Kidney (tissue), 14 donors: ENCODE results near the gene COQ7. TPM values are rescaled to one million over a fixed set of nuclear protein-coding genes. Genes with fewer than 3 reads are reported as not detected.

ENCODE experiments used
- DNase-seq, 5 donors: peaks; one replicate each; pipeline ENCODE4 v3.0.0-alpha.2; 2013 to 2020
- FAIRE-seq: peaks from 2 replicates; lab custom pipeline; 2012; peaks lifted over from hg19 to GRCh38; lab: Jason Lieb, UNC
- H3K27ac ChIP-seq, 2 donors: one replicate each; pipeline ENCODE4 v1.7.0; 2013; ENCODE audit warnings: low read depth in 2 of 2, low read length in 2 of 2, inconsistent platforms in 1 of 2
- H3K27me3 ChIP-seq: one replicate; pipeline ENCODE4 v1.7.1; 2013; ENCODE audit warnings: low read length, inconsistent platforms; ENCODE audit not compliant: control insufficient read depth, insufficient read depth
- H3K36me3 ChIP-seq, 3 donors: one replicate each; pipeline versions ENCODE4 v1.7.0 to v1.7.1; 2013; ENCODE audit warnings: low read length in 3 of 3, control low read depth in 1 of 3, inconsistent platforms in 1 of 3; ENCODE audit not compliant: insufficient read depth in 3 of 3, control insufficient read depth in 2 of 3
- H3K4me1 ChIP-seq, 3 donors: one replicate each; pipeline versions ENCODE4 v1.7.0 to v1.7.1; 2013; ENCODE audit warnings: low read length in 3 of 3, inconsistent platforms in 1 of 3, low read depth in 1 of 3; ENCODE audit not compliant: control insufficient read depth in 2 of 3, insufficient read depth in 2 of 3
- H3K4me3 ChIP-seq, 3 donors: one replicate each; pipeline versions ENCODE4 v1.7.0 to v1.8.1; 2013; ENCODE audit warnings: low read length in 3 of 3, control low read depth in 1 of 3, inconsistent platforms in 1 of 3
- H3K9ac ChIP-seq, 3 donors: one replicate each; pipeline versions ENCODE4 v1.7.0 to v1.7.1; 2013; ENCODE audit warnings: low read length in 3 of 3, control low read depth in 1 of 3, inconsistent platforms in 1 of 3
- H3K9me3 ChIP-seq, 3 donors: one replicate each; pipeline versions ENCODE4 v1.7.0 to v1.7.1; 2013; ENCODE audit warnings: low read length in 3 of 3, control low read depth in 1 of 3, inconsistent platforms in 1 of 3; ENCODE audit not compliant: control insufficient read depth in 2 of 3, insufficient read depth in 1 of 3
- CTCF ChIP-seq: IDR thresholded peaks from 3 replicates; pipeline ENCODE4 v1.5.1; 2012; ENCODE audit warnings: mild to moderate bottlenecking, moderate library complexity, borderline replicate concordance; ENCODE audit not compliant: insufficient read depth; ENCODE audit errors: extremely low read depth
- intact Hi-C: fragments of 100-400 bp; cut with DNase I; formaldehyde crosslinking; loops from one replicate; pipeline ENCODE4 v1.11.1; 2022
- polyA plus RNA-seq: library from polyadenylated mRNA; stranded (reverse); fragments of 350-450 nt; fragmentation: Illumina TruSeq; extraction: RNeasy Lipid Tissue Mini Kit (QIAGEN cat#74804); gene quantifications from one replicate; pipeline ENCODE4 v1.2.3, GENCODE V29; 2014; ENCODE audit warnings: low read depth, low replicate concordance; ENCODE audit not compliant: insufficient read depth
- total RNA-seq: library from RNA; stranded (reverse); fragmentation: NEBNext Ultra II Directional; extraction: Animal tissue kit (Norgen Biotek cat#: 25700); gene quantifications from one replicate; pipeline ENCODE4 v1.2.1, GENCODE V29; 2021
- donor health status: control.
- donor health status: control.
- donor health status: control.
- donor health status: control.
- donor health status: control.
- donor health status: DM: yes; HTN: yes; CAD: no.
- donor health status: Normal renal cell carcinoma (clear cell type).

Gene COQ7
- total and polyA plus RNA-seq, 2 donors from 2014 or later = 18.8 to 32.5 TPM

GRCh38 chr16:19112099-19112407 lies 44.6 kb downstream of the COQ7 start:
- no peak for DNase-seq
- no peak for FAIRE-seq
- Histone ChIP-seq H3K4me1 (peaks cover 0 to 18% (median 0%) of the 10 kb centered on the region in 3 donors), H3K9ac (peak overlapping the region in 1 of 3 donors; percentile 34), H3K27me3 (no peaks in the 10 kb centered on the region), H3K4me3 (no peak overlapping the region), H3K36me3 (peaks cover 0 to 5% (median 0%) of the 10 kb centered on the region in 3 donors), H3K27ac (no peak overlapping the region), H3K9me3 (no peaks in the 10 kb centered on the region)
- no peak for TF ChIP-seq CTCF
- intact Hi-C loops = no loop called here

GRCh38 chr16:19113577-19114358 lies 46.4 kb downstream of the COQ7 start, which contains the start of gene ITPRIPL2:
ITPRIPL2 (plus strand) TSS chr16:19113964; CDS start chr16:19114462, 498 bp downstream.
- H3K9me3 ChIP-seq = no peaks in the 10 kb centered on the region
- peaks cover 0 to 25% (median 0%) of the 10 kb centered on the region in 3 donors for H3K4me1 ChIP-seq
- peak; percentile 78 to 97 (median 88) for DNase-seq
- intact Hi-C loops = no loop called here
- H3K4me3 ChIP-seq = peak within 1 kb of the TSS; percentile 42 to 67 (median 61)
- TF ChIP-seq CTCF = no peak
- H3K27ac ChIP-seq = peak within 1 kb of the TSS; percentile 82 to 94
- H3K36me3 ChIP-seq = peaks cover 0 to 5% (median 0%) of the 10 kb centered on the region in 3 donors
- FAIRE-seq = no peak
- H3K9ac ChIP-seq = peak within 1 kb of the TSS; percentile 51 to 87 (median 55)
- no peaks in the 10 kb centered on the region for H3K27me3 ChIP-seq

GRCh38 chr16:19114359-19115147 lies 47.1 kb downstream of the COQ7 start:
- Histone ChIP-seq H3K4me1 (peaks cover 0 to 27% (median 0%) of the 10 kb centered on the region in 3 donors), H3K9me3 (no peaks in the 10 kb centered on the region), H3K27ac (peak overlapping the region; percentile 82 to 94), H3K4me3 (peak overlapping the region; percentile 36 to 67 (median 44)), H3K36me3 (peaks cover 0 to 5% (median 0%) of the 10 kb centered on the region in 3 donors), H3K27me3 (no peaks in the 10 kb centered on the region), H3K9ac (peak overlapping the region in 2 of 3 donors; percentile 55)
- FAIRE-seq (no peak), DNase-seq (peak; percentile 60 to 89 (median 80))
- no peak for TF ChIP-seq CTCF
- intact Hi-C loops = no loop called here
